ENCODE results near the gene SVBP.
"Not testable (repeated sequence)": the region's sequence is repeated elsewhere in the genome, so short reads cannot be mapped to it uniquely, and the experiment has no call there.

The SVBP gene, protein sequence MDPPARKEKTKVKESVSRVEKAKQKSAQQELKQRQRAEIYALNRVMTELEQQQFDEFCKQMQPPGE

GRCh38 chr1:42816585-42817439 is at the start of gene SVBP, which contains the start of gene ERMAP:
Gene SVBP, minus strand, starts transcription at chr1:42817397. Its CDS starts 853 bp downstream, at chr1:42816544.
Gene ERMAP, plus strand, starts transcription at chr1:42817122. Its CDS starts 13,327 bp downstream, at chr1:42830449.
- no peaks in the 10 kb centered on the region for H3K9me3 Mint-ChIP-seq
- peaks cover 8% of the 10 kb centered on the region for H3K36me3 Mint-ChIP-seq (ENCODE audit: low read depth)
- peaks cover 13% of the 10 kb centered on the region for H3K4me1 Mint-ChIP-seq (ENCODE audit: low read depth)
- peak within 1 kb of the TSS; percentile 82 for H3K4me3 Mint-ChIP-seq
- peak within 1 kb of the TSS; percentile 78 for H3K27ac Mint-ChIP-seq
- H3K27me3 Mint-ChIP-seq (ENCODE audit: low read depth) = peaks cover 5% of the 10 kb centered on the region

GRCh38 chr1:42866549-42866948 is 49.4 kb upstream of the SVBP start:
- H3K4me1 Mint-ChIP-seq (ENCODE audit: low read depth) = no peaks in the 10 kb centered on the region
- H3K4me3 Mint-ChIP-seq = no peak overlapping the region
- H3K36me3 Mint-ChIP-seq (ENCODE audit: low read depth) = no peaks in the 10 kb centered on the region
- H3K27me3 Mint-ChIP-seq (ENCODE audit: low read depth) = peaks cover 18% of the 10 kb centered on the region
- H3K9me3 Mint-ChIP-seq = no peaks in the 10 kb centered on the region
- H3K27ac Mint-ChIP-seq = no peak overlapping the region

GRCh38 chr1:42861014-42861399 is 43.8 kb upstream of the SVBP start:
- H3K27me3 Mint-ChIP-seq (ENCODE audit: low read depth) = peaks cover 26% of the 10 kb centered on the region
- H3K36me3 Mint-ChIP-seq (ENCODE audit: low read depth) = peaks cover 12% of the 10 kb centered on the region
- H3K27ac Mint-ChIP-seq = no peak overlapping the region
- no peak overlapping the region for H3K4me3 Mint-ChIP-seq
- no peaks in the 10 kb centered on the region for H3K4me1 Mint-ChIP-seq (ENCODE audit: low read depth)
- H3K9me3 Mint-ChIP-seq = peaks cover 36% of the 10 kb centered on the region

GRCh38 chr1:42860339-42861013 is 43.3 kb upstream of the SVBP start:
- H3K36me3 Mint-ChIP-seq (ENCODE audit: low read depth) = peaks cover 12% of the 10 kb centered on the region
- H3K4me1 Mint-ChIP-seq (ENCODE audit: low read depth) = no peaks in the 10 kb centered on the region
- no peak overlapping the region for H3K27ac Mint-ChIP-seq
- peaks cover 36% of the 10 kb centered on the region for H3K9me3 Mint-ChIP-seq
- H3K4me3 Mint-ChIP-seq = no peak overlapping the region
- peaks cover 26% of the 10 kb centered on the region for H3K27me3 Mint-ChIP-seq (ENCODE audit: low read depth)

DNA sequence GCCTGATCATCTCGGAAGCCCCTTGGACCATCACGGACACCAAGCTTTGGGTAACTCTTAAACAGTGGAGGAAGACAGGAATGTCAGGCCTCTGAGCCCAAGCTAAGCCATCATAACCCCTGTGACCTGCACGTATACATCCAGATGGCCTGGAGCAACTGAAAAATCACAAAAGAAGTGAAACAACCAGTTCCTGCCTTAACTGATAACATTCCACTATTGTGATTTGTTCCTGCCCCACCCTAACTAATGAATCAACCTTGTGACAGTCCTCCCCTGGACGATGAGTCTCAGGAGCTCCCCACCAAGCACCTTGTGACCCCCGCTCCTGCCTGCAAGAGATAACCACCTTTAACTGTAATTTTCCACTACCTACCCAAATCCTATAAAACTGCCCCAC is 42.2 kb upstream of the SVBP start:
- Mint-ChIP-seq H3K27me3 (ENCODE audit: low read depth) (peaks cover 26% of the 10 kb centered on the region), H3K9me3 (peaks cover 36% of the 10 kb centered on the region), H3K36me3 (ENCODE audit: low read depth) (peaks cover 15% of the 10 kb centered on the region)
- not testable (repeated sequence) for H3K27ac Mint-ChIP-seq; H3K4me1 Mint-ChIP-seq (ENCODE audit: low read depth); H3K4me3 Mint-ChIP-seq

GRCh38 chr1:42856554-42856953 is 39.4 kb upstream of the SVBP start:
- Mint-ChIP-seq H3K27me3 (ENCODE audit: low read depth) (peaks cover 14% of the 10 kb centered on the region), H3K9me3 (peaks cover 36% of the 10 kb centered on the region), H3K36me3 (ENCODE audit: low read depth) (peaks cover 22% of the 10 kb centered on the region)
- H3K4me3 Mint-ChIP-seq; H3K4me1 Mint-ChIP-seq (ENCODE audit: low read depth); H3K27ac Mint-ChIP-seq: not testable (repeated sequence)

DNA sequence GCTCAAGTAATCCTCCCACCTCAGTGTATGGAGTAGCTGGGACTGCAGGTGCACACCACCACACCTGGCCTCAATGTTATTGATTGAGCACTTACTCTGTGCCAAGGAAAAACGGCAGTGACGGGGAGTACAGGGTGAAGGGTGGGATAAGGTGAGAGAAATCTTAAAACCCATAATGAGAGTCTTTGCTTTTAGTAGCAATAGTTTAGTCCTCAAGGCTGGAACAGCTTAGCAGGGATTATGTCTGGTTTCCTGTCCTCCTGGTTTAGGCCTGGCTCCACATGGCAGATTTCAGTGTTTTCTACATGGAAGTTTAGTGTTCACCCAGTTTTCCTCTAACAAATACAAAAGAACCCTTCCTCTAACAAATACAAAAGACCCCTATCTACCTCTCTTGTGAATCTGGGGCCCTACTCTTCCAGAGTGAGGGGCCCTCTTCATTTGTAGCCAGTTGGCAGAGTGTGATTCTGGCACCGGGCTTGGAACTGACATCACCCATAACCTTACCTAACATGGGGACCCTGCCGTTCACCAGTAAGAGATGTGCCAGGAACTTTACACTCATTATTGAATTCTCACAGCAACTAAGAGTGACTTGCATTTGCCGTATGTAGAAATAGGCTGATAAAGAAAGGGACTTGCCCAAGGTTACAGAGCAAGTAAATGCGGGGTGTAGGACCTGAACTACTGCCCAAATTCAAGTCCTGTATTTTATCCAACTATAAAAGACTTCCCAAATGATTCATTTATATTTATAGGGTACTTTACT is 36.1 kb upstream of the SVBP start:
- Mint-ChIP-seq H3K9me3 (peaks cover 17% of the 10 kb centered on the region), H3K4me3 (no peak overlapping the region), H3K4me1 (ENCODE audit: low read depth) (peaks cover 7% of the 10 kb centered on the region), H3K27ac (no peak overlapping the region), H3K36me3 (ENCODE audit: low read depth) (peaks cover 39% of the 10 kb centered on the region), H3K27me3 (ENCODE audit: low read depth) (no peaks in the 10 kb centered on the region)

DNA sequence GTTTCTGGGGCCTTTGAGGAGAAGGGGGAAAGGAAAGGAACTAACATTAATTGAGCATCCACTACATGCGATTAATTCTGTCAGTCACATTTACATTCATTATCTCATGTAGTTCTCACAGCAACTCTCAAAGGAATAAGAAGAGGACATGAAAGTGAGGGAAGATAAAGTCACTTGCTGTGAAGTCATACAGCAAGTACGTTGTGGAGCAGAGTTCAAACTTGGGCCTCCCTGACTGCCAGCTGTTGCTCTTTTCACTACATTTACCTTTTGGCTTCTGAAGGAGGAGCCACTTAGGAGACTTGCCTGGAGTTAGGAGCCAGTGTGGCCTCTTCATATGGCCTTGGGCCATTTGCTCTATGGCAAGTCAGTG is 35.4 kb upstream of the SVBP start:
- Mint-ChIP-seq H3K27me3 (ENCODE audit: low read depth) (no peaks in the 10 kb centered on the region), H3K36me3 (ENCODE audit: low read depth) (peaks cover 35% of the 10 kb centered on the region), H3K4me1 (ENCODE audit: low read depth) (peaks cover 14% of the 10 kb centered on the region), H3K9me3 (peaks cover 11% of the 10 kb centered on the region), H3K4me3 (no peak overlapping the region), H3K27ac (no peak overlapping the region)

DNA sequence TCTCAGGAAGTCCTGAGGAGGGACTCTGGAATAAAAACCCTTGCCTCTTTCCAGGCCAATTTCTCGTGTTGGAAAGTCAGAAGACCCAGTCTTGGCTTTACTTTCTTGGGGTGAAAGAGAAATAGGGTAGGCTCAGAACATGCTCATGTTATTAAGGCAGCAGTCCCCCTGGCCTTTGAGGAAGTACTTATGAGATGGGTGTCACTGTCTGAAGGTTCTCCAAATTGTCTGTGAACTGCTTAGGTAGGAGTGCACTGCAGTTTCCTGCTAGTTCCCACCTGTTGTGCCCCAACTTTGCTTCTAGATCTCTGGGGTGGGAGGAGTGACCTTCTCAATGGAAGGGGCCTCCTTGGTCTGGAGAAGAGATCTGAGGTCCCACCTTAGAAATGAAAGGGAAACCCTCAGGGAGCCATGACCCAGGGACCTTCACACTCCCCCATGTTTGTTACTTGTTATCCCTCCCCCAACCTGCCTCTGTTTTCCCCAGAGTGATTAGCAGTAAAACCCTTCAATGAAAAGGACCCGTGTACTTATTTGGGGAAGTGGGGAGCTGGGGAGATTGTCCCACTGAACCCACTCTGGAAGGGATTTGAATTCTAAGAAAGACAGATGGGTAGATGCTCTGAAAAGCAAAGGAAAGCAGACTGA is 34.9 kb upstream of the SVBP start:
- Mint-ChIP-seq H3K27ac (no peak overlapping the region), H3K9me3 (peaks cover 6% of the 10 kb centered on the region), H3K4me1 (ENCODE audit: low read depth) (peaks cover 20% of the 10 kb centered on the region), H3K36me3 (ENCODE audit: low read depth) (peaks cover 33% of the 10 kb centered on the region), H3K4me3 (no peak overlapping the region), H3K27me3 (ENCODE audit: low read depth) (no peaks in the 10 kb centered on the region)

DNA sequence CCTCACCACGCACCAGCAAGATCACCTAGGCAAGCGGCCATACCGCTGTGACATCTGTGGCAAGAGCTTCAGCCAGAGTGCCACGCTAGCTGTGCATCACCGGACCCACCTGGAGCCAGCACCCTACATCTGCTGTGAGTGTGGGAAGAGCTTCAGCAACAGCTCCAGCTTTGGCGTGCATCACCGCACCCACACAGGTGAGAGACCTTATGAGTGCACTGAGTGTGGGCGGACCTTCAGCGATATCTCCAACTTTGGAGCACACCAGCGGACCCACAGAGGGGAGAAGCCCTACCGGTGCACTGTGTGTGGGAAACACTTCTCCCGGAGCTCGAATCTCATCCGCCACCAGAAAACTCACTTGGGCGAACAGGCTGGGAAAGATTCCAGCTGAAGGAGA is 34.2 kb upstream of the SVBP start:
- H3K27ac Mint-ChIP-seq = no peak overlapping the region
- H3K9me3 Mint-ChIP-seq = no peaks in the 10 kb centered on the region
- H3K4me3 Mint-ChIP-seq = no peak overlapping the region
- peaks cover 21% of the 10 kb centered on the region for H3K4me1 Mint-ChIP-seq (ENCODE audit: low read depth)
- H3K27me3 Mint-ChIP-seq (ENCODE audit: low read depth) = no peaks in the 10 kb centered on the region
- peaks cover 36% of the 10 kb centered on the region for H3K36me3 Mint-ChIP-seq (ENCODE audit: low read depth)

DNA sequence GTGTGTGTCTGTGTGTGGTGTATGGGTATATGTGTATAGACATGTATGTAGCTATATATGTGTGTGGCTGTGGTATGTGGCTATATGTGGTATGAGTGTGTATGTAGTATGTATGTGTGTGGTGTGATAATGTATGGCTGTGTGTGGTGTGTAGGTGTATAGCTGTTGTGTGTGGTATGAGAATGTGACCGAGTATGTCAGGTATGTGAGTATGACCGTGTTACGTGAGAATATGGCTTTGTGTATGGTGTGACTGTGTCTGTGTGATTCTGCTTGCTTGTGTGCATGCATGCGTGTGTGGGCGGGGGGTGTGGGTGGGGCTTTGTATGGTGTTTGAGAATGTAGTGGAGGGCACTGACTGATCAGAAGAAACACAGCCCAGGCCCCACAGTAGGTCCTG is 32.7 kb upstream of the SVBP start:
- Mint-ChIP-seq H3K4me1 (ENCODE audit: low read depth) (peaks cover 25% of the 10 kb centered on the region), H3K27ac (no peak overlapping the region), H3K9me3 (no peaks in the 10 kb centered on the region), H3K4me3 (no peak overlapping the region), H3K36me3 (ENCODE audit: low read depth) (peaks cover 34% of the 10 kb centered on the region), H3K27me3 (ENCODE audit: low read depth) (no peaks in the 10 kb centered on the region)

- Mint-ChIP-seq H3K27me3 (ENCODE audit: low read depth) (no peaks in the 10 kb centered on the region), H3K9me3 (no peaks in the 10 kb centered on the region), H3K27ac (no peak overlapping the region), H3K4me1 (ENCODE audit: low read depth) (peaks cover 25% of the 10 kb centered on the region), H3K36me3 (ENCODE audit: low read depth) (peaks cover 33% of the 10 kb centered on the region), H3K4me3 (no peak overlapping the region)
These were observed 31.8 kb upstream of the SVBP start for GRCh38 chr1:42848823-42849537.

- Mint-ChIP-seq H3K27ac (peak overlapping the region; percentile 75), H3K36me3 (ENCODE audit: low read depth) (peaks cover 35% of the 10 kb centered on the region), H3K4me3 (peak overlapping the region; percentile 97), H3K27me3 (ENCODE audit: low read depth) (no peaks in the 10 kb centered on the region), H3K9me3 (no peaks in the 10 kb centered on the region), H3K4me1 (ENCODE audit: low read depth) (peaks cover 25% of the 10 kb centered on the region)
These were observed 30.7 kb upstream of the SVBP start for GRCh38 chr1:42847721-42848460.

Data from T-helper 1 cell treated with Interleukin-12 subunit alpha and Interleukin-12 subunit beta and Interleukin-4 antibody, amounts not matched to agents 30 μg/mL and 1 μg/mL, for 36 hours (primary cell).